Parathyroid adenoma (tissue), 2 donors: ENCODE measurements around the gene ZFAND6.

Experiments
- H2AFZ ChIP-seq: fragments of 300-600 bp; sonication (generic); one replicate; pipeline ENCODE4 v1.7.0; 2017; ENCODE audit warnings: antibody characterized with exemption, mild to moderate bottlenecking
- H3K27ac ChIP-seq: fragments of 300-600 bp; sonication (generic); one replicate; pipeline ENCODE4 v1.7.0; 2017
- H3K27me3 ChIP-seq: fragments of 300-600 bp; sonication (generic); one replicate; pipeline ENCODE4 v1.7.0; 2017; ENCODE audit warnings: low read length; ENCODE audit not compliant: control insufficient read depth, insufficient read depth
- H3K36me3 ChIP-seq: fragments of 300-600 bp; sonication (generic); one replicate; pipeline ENCODE4 v1.7.0; 2017; ENCODE audit warnings: low read length; ENCODE audit not compliant: control insufficient read depth, insufficient read depth
- H3K4me1 ChIP-seq: fragments of 300-600 bp; sonication (generic); one replicate; pipeline ENCODE4 v1.7.0; 2017; ENCODE audit warnings: control low read depth
- H3K4me2 ChIP-seq: fragments of 300-600 bp; sonication (generic); one replicate; pipeline ENCODE4 v1.7.0; 2017; ENCODE audit warnings: low read length
- H3K4me3 ChIP-seq: fragments of 300-600 bp; sonication (generic); one replicate; pipeline ENCODE4 v1.7.0; 2017; ENCODE audit warnings: low read depth, low read length
- H3K79me2 ChIP-seq: fragments of 300-600 bp; sonication (generic); one replicate; pipeline ENCODE4 v1.7.0; 2017; ENCODE audit warnings: control low read depth
- H3K9ac ChIP-seq: fragments of 300-600 bp; sonication (generic); one replicate; pipeline ENCODE4 v1.7.0; 2017; ENCODE audit warnings: mild to moderate bottlenecking
- H3K9me3 ChIP-seq: fragments of 300-600 bp; sonication (generic); one replicate; pipeline ENCODE4 v1.7.0; 2017; ENCODE audit warnings: low read length; ENCODE audit not compliant: control insufficient read depth
- TF ChIP-seq, protein P1 (sequence below): fragments of 300-600 bp; sonication (generic); IDR thresholded peaks from one replicate; pipeline ENCODE4 v1.7.0; 2017; ENCODE audit warnings: antibody characterized with exemption, mild to moderate bottlenecking
- donor health status: primary hyperparathyroidism.

The ZFAND6 gene

DNA sequence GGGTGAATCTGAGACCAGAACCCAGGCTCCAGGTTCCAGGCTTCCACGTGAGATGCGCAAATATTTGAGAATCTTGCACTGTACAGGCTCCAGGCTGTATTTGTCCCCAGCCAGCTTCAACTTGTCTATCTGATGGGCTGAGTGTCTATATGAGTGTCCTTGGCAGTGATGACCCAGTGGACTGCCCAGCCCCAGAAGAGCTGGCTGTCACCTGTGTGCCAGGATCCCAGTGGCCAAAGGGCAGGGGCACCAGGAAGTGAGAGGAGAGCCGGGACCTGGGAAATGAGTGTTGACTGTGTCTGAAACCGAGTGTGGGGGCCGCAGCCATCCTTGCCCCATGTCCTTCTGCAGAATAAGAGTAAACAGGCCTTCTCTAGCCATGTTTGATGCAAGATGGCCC is 103.7 kb downstream of the ZFAND6 start:
- Histone ChIP-seq H3K4me1 (no peaks in the 10 kb centered on the region), H3K27me3 (no peaks in the 10 kb centered on the region), H3K4me2 (no peak overlapping the region), H3K79me2 (no peaks in the 10 kb centered on the region), H3K36me3 (no peaks in the 10 kb centered on the region), H3K9ac (no peak overlapping the region), H3K9me3 (no peaks in the 10 kb centered on the region), H3K27ac (no peak overlapping the region), H2AFZ (no peak overlapping the region), H3K4me3 (no peak overlapping the region)
- TF ChIP-seq, protein P1, sequence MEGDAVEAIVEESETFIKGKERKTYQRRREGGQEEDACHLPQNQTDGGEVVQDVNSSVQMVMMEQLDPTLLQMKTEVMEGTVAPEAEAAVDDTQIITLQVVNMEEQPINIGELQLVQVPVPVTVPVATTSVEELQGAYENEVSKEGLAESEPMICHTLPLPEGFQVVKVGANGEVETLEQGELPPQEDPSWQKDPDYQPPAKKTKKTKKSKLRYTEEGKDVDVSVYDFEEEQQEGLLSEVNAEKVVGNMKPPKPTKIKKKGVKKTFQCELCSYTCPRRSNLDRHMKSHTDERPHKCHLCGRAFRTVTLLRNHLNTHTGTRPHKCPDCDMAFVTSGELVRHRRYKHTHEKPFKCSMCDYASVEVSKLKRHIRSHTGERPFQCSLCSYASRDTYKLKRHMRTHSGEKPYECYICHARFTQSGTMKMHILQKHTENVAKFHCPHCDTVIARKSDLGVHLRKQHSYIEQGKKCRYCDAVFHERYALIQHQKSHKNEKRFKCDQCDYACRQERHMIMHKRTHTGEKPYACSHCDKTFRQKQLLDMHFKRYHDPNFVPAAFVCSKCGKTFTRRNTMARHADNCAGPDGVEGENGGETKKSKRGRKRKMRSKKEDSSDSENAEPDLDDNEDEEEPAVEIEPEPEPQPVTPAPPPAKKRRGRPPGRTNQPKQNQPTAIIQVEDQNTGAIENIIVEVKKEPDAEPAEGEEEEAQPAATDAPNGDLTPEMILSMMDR, result no peak

DNA sequence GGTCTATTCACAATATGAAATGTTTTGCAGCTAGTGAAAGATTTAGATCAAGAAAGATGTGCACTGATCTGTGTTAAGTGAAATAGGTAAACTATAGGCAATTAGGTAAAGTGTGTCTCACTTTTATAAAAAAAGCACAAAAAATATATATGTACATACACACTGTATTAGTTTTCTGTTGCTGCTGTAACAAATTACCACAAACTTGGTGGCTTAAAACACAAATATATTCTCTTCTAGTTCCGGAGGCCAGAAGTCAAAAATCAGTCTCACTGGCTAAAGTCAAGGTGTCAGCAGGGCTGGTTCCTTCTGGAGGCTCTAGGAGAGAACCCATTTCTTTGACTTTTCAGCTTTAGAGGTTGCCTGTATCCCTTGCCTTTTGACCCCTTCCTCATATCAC is 104.4 kb downstream of the ZFAND6 start:
- H3K36me3 ChIP-seq, result no peaks in the 10 kb centered on the region

DNA sequence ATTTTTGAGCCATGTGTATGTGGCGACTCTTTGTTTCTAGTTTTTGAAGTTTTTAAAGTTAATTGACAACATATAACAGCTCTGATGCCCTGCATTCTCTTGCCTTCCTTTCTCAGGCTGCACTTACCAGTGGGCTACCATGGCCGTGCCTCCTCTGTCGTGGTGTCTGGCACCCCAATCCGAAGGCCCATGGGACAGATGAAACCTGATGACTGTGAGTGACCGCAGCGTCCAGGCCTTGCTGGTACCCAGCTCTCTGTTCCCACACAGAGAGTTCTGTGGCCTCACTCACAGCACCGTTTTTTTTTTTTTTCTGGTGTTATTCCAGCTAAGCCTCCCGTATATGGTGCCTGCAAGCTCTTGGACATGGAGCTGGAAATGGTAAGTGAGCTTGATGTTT is 108.5 kb downstream of the ZFAND6 start:
- TF ChIP-seq, protein P1, result no peak
- Histone ChIP-seq H3K79me2 (no peaks in the 10 kb centered on the region), H3K9me3 (no peaks in the 10 kb centered on the region), H3K27me3 (no peaks in the 10 kb centered on the region), H3K9ac (no peak overlapping the region), H3K27ac (no peak overlapping the region), H3K4me3 (no peak overlapping the region), H3K4me1 (no peaks in the 10 kb centered on the region), H2AFZ (no peak overlapping the region), H3K36me3 (no peaks in the 10 kb centered on the region), H3K4me2 (no peak overlapping the region)

More for the DNA sequence above, 104.4 kb downstream of the ZFAND6 start:
- H3K9ac ChIP-seq, result no peak overlapping the region
- TF ChIP-seq, protein P1, result no peak
- H3K4me3 ChIP-seq, result no peak overlapping the region
- H3K4me1 ChIP-seq, result no peaks in the 10 kb centered on the region
- no peak overlapping the region for H3K4me2 ChIP-seq
- no peak overlapping the region for H2AFZ ChIP-seq
- no peaks in the 10 kb centered on the region for H3K9me3 ChIP-seq
- H3K27me3 ChIP-seq, result no peaks in the 10 kb centered on the region
- H3K27ac ChIP-seq, result no peak overlapping the region
- H3K79me2 ChIP-seq, result no peaks in the 10 kb centered on the region

DNA sequence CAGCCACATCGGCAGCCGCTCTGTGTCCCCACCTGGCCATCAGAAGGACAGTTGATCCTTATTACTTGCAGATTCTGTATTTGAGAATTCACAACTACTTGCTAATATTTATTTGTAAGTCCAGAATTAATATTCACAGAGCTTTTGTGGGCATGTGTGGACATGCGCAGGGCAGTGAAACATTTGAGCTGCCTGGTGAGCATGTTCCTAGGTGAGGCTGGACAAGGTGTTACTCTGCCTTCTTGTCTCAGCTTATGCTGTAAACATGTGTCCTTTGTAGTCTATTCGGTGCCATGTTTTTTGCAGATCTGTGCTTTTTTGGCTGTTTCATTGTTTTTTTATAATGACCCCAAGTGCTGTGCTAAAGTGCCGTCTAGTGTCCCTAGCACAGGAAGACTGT is 108.9 kb downstream of the ZFAND6 start:
- no peaks in the 10 kb centered on the region for H3K4me1 ChIP-seq
- H3K9ac ChIP-seq, result no peak overlapping the region
- H3K4me3 ChIP-seq, result no peak overlapping the region
- TF ChIP-seq, protein P1, result no peak
- no peaks in the 10 kb centered on the region for H3K79me2 ChIP-seq
- no peaks in the 10 kb centered on the region for H3K9me3 ChIP-seq
- no peak overlapping the region for H3K4me2 ChIP-seq
- no peaks in the 10 kb centered on the region for H3K27me3 ChIP-seq
- no peak overlapping the region for H2AFZ ChIP-seq
- no peaks in the 10 kb centered on the region for H3K36me3 ChIP-seq
- no peak overlapping the region for H3K27ac ChIP-seq

DNA sequence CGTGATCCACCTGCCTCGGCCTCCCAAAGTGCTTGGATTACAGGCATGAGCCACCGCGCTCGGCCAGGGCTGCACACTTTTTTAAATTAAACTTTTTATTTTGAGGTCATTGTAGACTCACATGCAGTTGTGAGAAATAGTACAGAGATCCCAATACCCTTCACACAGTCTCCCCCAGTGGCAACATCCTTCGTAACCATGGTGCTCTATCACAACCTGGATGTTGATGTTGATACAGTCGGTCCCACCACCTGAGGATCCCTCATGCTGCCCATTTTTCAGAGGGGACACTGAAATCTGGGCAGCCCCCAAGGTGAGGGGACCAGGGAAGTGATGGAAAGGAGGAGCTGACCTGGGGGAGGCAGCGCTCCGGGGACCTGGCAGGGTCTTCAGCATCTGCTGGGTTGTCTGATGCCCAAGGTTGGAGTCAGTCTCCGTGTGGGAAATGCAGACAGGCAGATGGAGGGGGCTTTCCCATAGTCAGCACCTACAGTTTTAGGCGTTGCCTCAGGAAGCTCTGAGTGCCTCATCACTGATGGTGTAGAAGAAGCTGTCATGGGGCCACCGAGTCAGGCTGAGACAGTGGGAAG is 110.4 kb downstream of the ZFAND6 start:
- Histone ChIP-seq H2AFZ (no peak overlapping the region), H3K4me1 (no peaks in the 10 kb centered on the region)
- TF ChIP-seq, protein P1, result no peak

More for the DNA sequence above, 110.4 kb downstream of the ZFAND6 start:
- no peak overlapping the region for H3K9ac ChIP-seq
- H3K36me3 ChIP-seq, result no peaks in the 10 kb centered on the region
- no peak overlapping the region for H3K4me2 ChIP-seq
- H3K4me3 ChIP-seq, result no peak overlapping the region
- H3K9me3 ChIP-seq, result no peaks in the 10 kb centered on the region
- H3K79me2 ChIP-seq, result no peaks in the 10 kb centered on the region
- no peak overlapping the region for H3K27ac ChIP-seq
- no peaks in the 10 kb centered on the region for H3K27me3 ChIP-seq
